ENCODE measurements around the gene ACSF2. TPM values are rescaled to one million over a fixed set of nuclear protein-coding genes. Genes with fewer than 3 reads are reported as not detected.

The ACSF2 gene
- total RNA-seq, 1 donor from 2014 or later = 13.6 TPM

DNA sequence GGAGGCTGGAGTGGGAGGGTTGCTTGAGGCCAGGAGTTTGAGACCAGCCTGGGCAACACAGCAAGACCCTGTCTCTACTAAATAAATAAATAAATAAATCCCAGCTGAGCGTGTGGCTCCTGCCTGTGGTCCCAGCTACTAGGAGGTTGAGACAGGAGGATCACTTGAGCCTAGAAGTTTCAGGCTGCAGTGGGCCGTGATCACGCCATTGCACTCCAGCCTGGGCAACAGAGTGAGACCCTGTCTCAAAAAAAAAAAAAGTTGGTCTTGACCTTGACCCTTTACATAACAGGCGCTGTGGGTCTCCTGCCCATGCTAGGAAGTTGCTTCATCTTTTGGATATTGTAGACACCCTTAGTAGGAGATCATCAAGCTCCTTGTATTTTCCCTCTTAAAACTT, 11.4 kb downstream of the ACSF2 start:
- intact Hi-C loops (cut with micrococcal nuclease) = no loop called here
- H3K27ac Mint-ChIP-seq = no peak overlapping the region
- no peak for DNase-seq
- no peaks in the 10 kb centered on the region for H3K4me1 Mint-ChIP-seq
- no peak overlapping the region for H3K4me3 Mint-ChIP-seq
- H3K9me3 Mint-ChIP-seq = no peaks in the 10 kb centered on the region
- no peaks in the 10 kb centered on the region for H3K36me3 Mint-ChIP-seq (ENCODE audit: low read depth)
- H3K27me3 Mint-ChIP-seq = no peaks in the 10 kb centered on the region

DNA sequence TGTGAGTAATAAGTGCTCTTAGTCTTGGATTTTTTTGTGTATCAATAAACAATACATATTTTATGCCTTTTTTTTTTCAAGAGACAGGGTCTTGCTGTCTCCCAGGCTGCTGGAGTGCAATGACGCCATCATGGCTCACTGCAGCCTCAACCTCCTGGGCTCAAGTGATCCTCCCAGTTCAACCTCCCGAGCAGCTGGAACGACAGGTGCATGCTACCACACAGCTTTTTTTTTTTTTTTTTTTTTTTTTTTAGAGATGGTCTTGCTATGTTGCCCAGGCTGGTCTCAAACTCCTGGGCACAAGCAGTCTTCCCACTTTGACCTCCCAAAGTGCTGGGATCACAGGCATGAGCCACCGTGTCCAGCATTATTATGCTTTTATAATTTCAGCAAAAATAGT, 13.0 kb downstream of the ACSF2 start:
- H3K9me3 Mint-ChIP-seq = no peaks in the 10 kb centered on the region
- intact Hi-C loops (cut with micrococcal nuclease) = no loop called here
- no peaks in the 10 kb centered on the region for H3K36me3 Mint-ChIP-seq (ENCODE audit: low read depth)
- no peak overlapping the region for H3K27ac Mint-ChIP-seq
- no peaks in the 10 kb centered on the region for H3K4me1 Mint-ChIP-seq
- H3K4me3 Mint-ChIP-seq = no peak overlapping the region
- no peaks in the 10 kb centered on the region for H3K27me3 Mint-ChIP-seq
- no peak for DNase-seq

- H3K4me1 Mint-ChIP-seq = no peaks in the 10 kb centered on the region
- H3K27ac Mint-ChIP-seq = no peak overlapping the region
- intact Hi-C loops (cut with micrococcal nuclease) = no loop called here
- no peaks in the 10 kb centered on the region for H3K27me3 Mint-ChIP-seq
- no peaks in the 10 kb centered on the region for H3K36me3 Mint-ChIP-seq (ENCODE audit: low read depth)
- no peak overlapping the region for H3K4me3 Mint-ChIP-seq
- H3K9me3 Mint-ChIP-seq = no peaks in the 10 kb centered on the region
- DNase-seq = no peak
Measured at GRCh38 chr17:50440172-50440837, 14.3 kb downstream of the ACSF2 start.

DNA sequence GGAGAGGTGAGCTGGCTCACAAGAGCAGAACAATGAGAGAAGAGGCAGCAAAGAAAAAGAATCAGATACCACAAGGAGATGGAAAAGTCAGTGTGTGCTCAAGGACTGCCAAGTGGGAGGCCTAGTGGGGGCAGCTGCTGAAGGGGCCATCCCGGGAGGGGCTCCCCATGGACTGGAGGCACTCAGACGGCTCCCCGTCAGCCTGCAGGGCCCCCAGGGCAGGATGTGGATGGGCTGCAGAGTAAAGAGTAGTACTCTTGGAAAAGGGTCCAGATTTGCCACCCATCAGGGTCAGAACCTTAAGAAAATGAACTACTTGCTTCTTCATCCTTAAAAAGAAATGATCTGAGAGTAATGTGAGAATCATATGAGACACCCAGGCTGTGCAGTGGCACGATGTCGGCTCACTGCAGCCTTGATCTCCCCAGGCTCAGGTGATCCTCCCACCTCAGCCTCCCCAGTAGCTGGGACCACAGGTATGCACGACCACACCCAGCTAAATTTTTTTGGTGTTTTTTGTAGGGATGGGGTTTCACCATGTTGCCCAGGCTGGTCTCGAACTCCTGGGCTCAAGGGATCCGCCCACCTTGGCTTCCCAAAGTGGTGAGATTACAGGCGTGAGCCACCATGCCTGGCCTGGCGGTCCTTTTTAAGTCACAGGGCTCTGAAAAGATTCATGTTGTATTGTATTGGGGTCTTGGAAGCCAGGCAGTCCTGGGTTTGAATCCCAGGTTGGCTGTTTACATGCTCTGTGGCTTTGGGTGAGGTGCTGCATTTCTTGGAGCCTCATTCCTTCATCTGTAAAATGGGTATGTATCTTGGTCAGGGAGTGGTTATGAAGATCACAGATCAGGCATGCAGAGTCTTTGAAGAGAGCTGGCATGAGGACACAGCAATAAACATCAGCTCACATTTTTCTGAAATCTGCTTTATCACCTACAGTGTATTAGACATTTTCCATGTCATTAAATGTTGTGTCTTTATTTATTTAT, 15.1 kb downstream of the ACSF2 start:
- H3K4me3 Mint-ChIP-seq = no peak overlapping the region
- no peak overlapping the region for H3K27ac Mint-ChIP-seq
- intact Hi-C loops (cut with micrococcal nuclease) = no loop called here
- H3K27me3 Mint-ChIP-seq = no peaks in the 10 kb centered on the region
- H3K4me1 Mint-ChIP-seq = no peaks in the 10 kb centered on the region
- H3K9me3 Mint-ChIP-seq = no peaks in the 10 kb centered on the region
- DNase-seq = no peak
- no peaks in the 10 kb centered on the region for H3K36me3 Mint-ChIP-seq (ENCODE audit: low read depth)

- no peaks in the 10 kb centered on the region for H3K27me3 Mint-ChIP-seq
Measured at GRCh38 chr17:50443505-50443974, 17.5 kb downstream of the ACSF2 start.

GRCh38 chr17:50444841-50445715, 19.1 kb downstream of the ACSF2 start:
- Mint-ChIP-seq H3K36me3 (ENCODE audit: low read depth) (no peaks in the 10 kb centered on the region), H3K27me3 (no peaks in the 10 kb centered on the region), H3K4me3 (no peak overlapping the region), H3K9me3 (no peaks in the 10 kb centered on the region), H3K4me1 (no peaks in the 10 kb centered on the region), H3K27ac (no peak overlapping the region)
- intact Hi-C loops (cut with micrococcal nuclease) = no loop called here
- DNase-seq = no peak

More at GRCh38 chr17:50443505-50443974, 17.5 kb downstream of the ACSF2 start:
- Mint-ChIP-seq H3K9me3 (no peaks in the 10 kb centered on the region), H3K4me1 (no peaks in the 10 kb centered on the region), H3K4me3 (no peak overlapping the region), H3K27ac (no peak overlapping the region), H3K36me3 (ENCODE audit: low read depth) (no peaks in the 10 kb centered on the region)
- intact Hi-C loops (cut with micrococcal nuclease) = no loop called here
- no peak for DNase-seq

- Mint-ChIP-seq H3K9me3 (no peaks in the 10 kb centered on the region), H3K4me1 (no peaks in the 10 kb centered on the region), H3K27ac (no peak overlapping the region), H3K27me3 (no peaks in the 10 kb centered on the region), H3K36me3 (ENCODE audit: low read depth) (no peaks in the 10 kb centered on the region), H3K4me3 (no peak overlapping the region)
- DNase-seq = no peak
- intact Hi-C loops (cut with micrococcal nuclease) = no loop called here
Measured at GRCh38 chr17:50445730-50446325, 19.8 kb downstream of the ACSF2 start.

DNA sequence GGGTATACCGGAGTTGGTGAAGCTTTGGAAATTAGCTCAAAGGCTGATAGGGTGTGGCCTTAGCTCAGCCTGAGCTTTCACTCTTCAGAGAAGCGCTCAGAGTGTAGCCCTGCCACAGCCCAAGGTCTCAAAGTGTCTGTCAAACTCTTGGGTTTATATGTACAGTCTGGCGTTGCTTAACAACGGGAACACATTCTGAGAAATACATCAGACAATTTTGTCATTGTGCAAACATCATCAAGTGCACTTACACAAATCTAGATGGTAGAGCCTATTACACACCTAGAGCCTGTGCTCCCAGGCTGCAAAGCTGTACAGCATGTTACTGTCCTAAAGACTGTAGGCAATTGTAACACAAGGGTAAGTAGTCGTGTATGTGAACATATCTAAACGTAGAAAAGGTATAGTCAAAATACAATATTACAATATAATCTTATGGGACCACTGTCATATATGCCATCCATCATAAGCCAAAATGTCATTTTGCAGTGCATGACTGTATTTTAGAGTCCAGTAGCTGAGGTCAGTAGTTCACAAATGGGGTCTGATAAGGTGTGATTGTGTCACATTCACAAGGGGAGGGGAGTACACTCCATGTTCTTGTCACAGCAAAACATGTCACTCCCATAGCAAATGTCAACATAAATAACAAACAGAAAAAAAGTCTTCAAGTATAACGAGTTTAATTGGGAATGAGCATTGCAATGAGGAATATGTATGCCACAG, 22.0 kb downstream of the ACSF2 start:
- no peak overlapping the region for H3K4me3 Mint-ChIP-seq
- H3K27me3 Mint-ChIP-seq = no peaks in the 10 kb centered on the region
- no peaks in the 10 kb centered on the region for H3K9me3 Mint-ChIP-seq
- no peaks in the 10 kb centered on the region for H3K36me3 Mint-ChIP-seq (ENCODE audit: low read depth)
- DNase-seq = no peak
- intact Hi-C loops (cut with micrococcal nuclease) = no loop called here
- H3K27ac Mint-ChIP-seq = no peak overlapping the region
- peaks cover 2% of the 10 kb centered on the region for H3K4me1 Mint-ChIP-seq

GRCh38 chr17:50448643-50449042, 22.6 kb downstream of the ACSF2 start:
- Mint-ChIP-seq H3K4me3 (no peak overlapping the region), H3K36me3 (ENCODE audit: low read depth) (no peaks in the 10 kb centered on the region), H3K9me3 (no peaks in the 10 kb centered on the region), H3K27ac (no peak overlapping the region), H3K27me3 (no peaks in the 10 kb centered on the region), H3K4me1 (peaks cover 2% of the 10 kb centered on the region)
- intact Hi-C loops (cut with micrococcal nuclease) = no loop called here
- no peak for DNase-seq

GRCh38 chr17:50451943-50452629, 26.1 kb downstream of the ACSF2 start:
- H3K4me3 Mint-ChIP-seq = no peak overlapping the region
- intact Hi-C loops (cut with micrococcal nuclease) = no loop called here
- no peak for DNase-seq
- H3K27ac Mint-ChIP-seq = no peak overlapping the region
- H3K36me3 Mint-ChIP-seq (ENCODE audit: low read depth) = no peaks in the 10 kb centered on the region
- no peaks in the 10 kb centered on the region for H3K27me3 Mint-ChIP-seq
- H3K4me1 Mint-ChIP-seq = peaks cover 2% of the 10 kb centered on the region
- H3K9me3 Mint-ChIP-seq = no peaks in the 10 kb centered on the region

GRCh38 chr17:50452630-50453300, 26.7 kb downstream of the ACSF2 start:
- no peak overlapping the region for H3K27ac Mint-ChIP-seq
- no peaks in the 10 kb centered on the region for H3K27me3 Mint-ChIP-seq
- no peak overlapping the region for H3K4me3 Mint-ChIP-seq
- no peak for DNase-seq
- H3K9me3 Mint-ChIP-seq = no peaks in the 10 kb centered on the region
- intact Hi-C loops (cut with micrococcal nuclease) = no loop called here
- peaks cover 2% of the 10 kb centered on the region for H3K4me1 Mint-ChIP-seq
- no peaks in the 10 kb centered on the region for H3K36me3 Mint-ChIP-seq (ENCODE audit: low read depth)

GRCh38 chr17:50453901-50454300, 27.9 kb downstream of the ACSF2 start:
- no peak for DNase-seq
- H3K4me3 Mint-ChIP-seq = no peak overlapping the region

More at GRCh38 chr17:50453901-50454300, 27.9 kb downstream of the ACSF2 start:
- H3K9me3 Mint-ChIP-seq = no peaks in the 10 kb centered on the region
- H3K27ac Mint-ChIP-seq = no peak overlapping the region
- H3K27me3 Mint-ChIP-seq = no peaks in the 10 kb centered on the region
- H3K36me3 Mint-ChIP-seq (ENCODE audit: low read depth) = no peaks in the 10 kb centered on the region
- intact Hi-C loops (cut with micrococcal nuclease) = no loop called here
- peaks cover 2% of the 10 kb centered on the region for H3K4me1 Mint-ChIP-seq

Measured in activated CD4-positive, alpha-beta T cell treated with anti-CD3 and anti-CD28 coated beads, Interleukin-2, amount 10 ng/mL, durations not matched to agents 24 days and 14 days (primary cell).